Measurements from ENCODE around the gene VDR. TPM values are rescaled to one million over a fixed set of nuclear protein-coding genes. Genes with fewer than 3 reads are reported as not detected.

Gene VDR
- total RNA-seq, 4 donors from 2014 or later: 0.26 to 2.0 (median 0.49) TPM

GRCh38 chr12:47794679-47795078, 110.1 kb downstream of the VDR start:
- Histone ChIP-seq H3K36me3 (no peaks in the 10 kb centered on the region), H3K4me3 (no peak overlapping the region), H3K9me3 (no peaks in the 10 kb centered on the region), H3K27me3 (no peaks in the 10 kb centered on the region), H3K27ac (no peak overlapping the region), H3K4me1 (peaks cover 0 to 16% of the 10 kb centered on the region in 2 donors)
- TF ChIP-seq, protein P1, sequence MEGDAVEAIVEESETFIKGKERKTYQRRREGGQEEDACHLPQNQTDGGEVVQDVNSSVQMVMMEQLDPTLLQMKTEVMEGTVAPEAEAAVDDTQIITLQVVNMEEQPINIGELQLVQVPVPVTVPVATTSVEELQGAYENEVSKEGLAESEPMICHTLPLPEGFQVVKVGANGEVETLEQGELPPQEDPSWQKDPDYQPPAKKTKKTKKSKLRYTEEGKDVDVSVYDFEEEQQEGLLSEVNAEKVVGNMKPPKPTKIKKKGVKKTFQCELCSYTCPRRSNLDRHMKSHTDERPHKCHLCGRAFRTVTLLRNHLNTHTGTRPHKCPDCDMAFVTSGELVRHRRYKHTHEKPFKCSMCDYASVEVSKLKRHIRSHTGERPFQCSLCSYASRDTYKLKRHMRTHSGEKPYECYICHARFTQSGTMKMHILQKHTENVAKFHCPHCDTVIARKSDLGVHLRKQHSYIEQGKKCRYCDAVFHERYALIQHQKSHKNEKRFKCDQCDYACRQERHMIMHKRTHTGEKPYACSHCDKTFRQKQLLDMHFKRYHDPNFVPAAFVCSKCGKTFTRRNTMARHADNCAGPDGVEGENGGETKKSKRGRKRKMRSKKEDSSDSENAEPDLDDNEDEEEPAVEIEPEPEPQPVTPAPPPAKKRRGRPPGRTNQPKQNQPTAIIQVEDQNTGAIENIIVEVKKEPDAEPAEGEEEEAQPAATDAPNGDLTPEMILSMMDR (IDR thresholded peaks at IDR 0.05): no peak
- no peak for TF ChIP-seq POLR2A (IDR thresholded peaks at IDR 0.05)
- no peak for DNase-seq
- intact Hi-C loops (cut with DNase I; ENCODE audit: low total_unique reads): no loop called here

GRCh38 chr12:47793015-47793681, 111.6 kb downstream of the VDR start:
- TF ChIP-seq, protein P1 (IDR thresholded peaks at IDR 0.05): no peak
- TF ChIP-seq POLR2A (IDR thresholded peaks at IDR 0.05): no peak
- Histone ChIP-seq H3K9me3 (no peaks in the 10 kb centered on the region), H3K4me3 (no peak overlapping the region), H3K27me3 (no peaks in the 10 kb centered on the region), H3K36me3 (no peaks in the 10 kb centered on the region), H3K27ac (no peak overlapping the region), H3K4me1 (peaks cover 0 to under 1% of the 10 kb centered on the region in 2 donors)
- no peak for DNase-seq
- intact Hi-C loops (cut with DNase I; ENCODE audit: low total_unique reads): no loop called here

- TF ChIP-seq, protein P1 (IDR thresholded peaks at IDR 0.05): no peak
- TF ChIP-seq POLR2A (IDR thresholded peaks at IDR 0.05): no peak
- DNase-seq: no peak
- intact Hi-C loops (cut with DNase I; ENCODE audit: low total_unique reads): no loop called here
- no peaks in the 10 kb centered on the region for H3K9me3 ChIP-seq
- H3K27ac ChIP-seq: peak overlapping the region in 1 of 2 donors; percentile 17
- no peak overlapping the region for H3K4me3 ChIP-seq
- H3K36me3 ChIP-seq: no peaks in the 10 kb centered on the region
- no peaks in the 10 kb centered on the region for H3K4me1 ChIP-seq
- H3K27me3 ChIP-seq: no peaks in the 10 kb centered on the region
Measured at GRCh38 chr12:47791874-47792273, 112.9 kb downstream of the VDR start.

Other genes with a start within 250 kb of the VDR start
- 10 to 100 TPM; 16.8 to 33.6 (median 22.2) TPM for gene RPAP3, start 199.0 kb downstream of the VDR start, total RNA-seq
- gene ENDOU, start 179.5 kb downstream of the VDR start, total RNA-seq: under 1 TPM in 2 of 4 donors, not detected in 2; 0.28 to 0.64 TPM
- gene RAPGEF3, start 146.1 kb downstream of the VDR start, total RNA-seq: 100 to 1,000 TPM in 1 of 4 donors, 10 to 100 TPM in 3; 13.5 to 105 (median 48.7) TPM
- 10 to 100 TPM in 3 of 4 donors, 1 to 10 TPM in 1; 1.3 to 50.5 (median 15.4) TPM for gene SLC48A1, start 131.8 kb downstream of the VDR start, total RNA-seq
- 100 to 1,000 TPM in 1 of 4 donors, 10 to 100 TPM in 3; 33.0 to 191 (median 42.5) TPM for gene HDAC7, start 85.1 kb downstream of the VDR start, total RNA-seq
- gene TMEM106C, start 58.6 kb upstream of the VDR start, total RNA-seq: 100 to 1,000 TPM in 1 of 4 donors, 10 to 100 TPM in 3; 54.9 to 157 (median 77.6) TPM
- 1 to 10 TPM in 1 of 4 donors, under 1 TPM in 1, not detected in 2; 0.15 to 1.9 TPM for gene COL2A1, start 99.5 kb upstream of the VDR start, total RNA-seq
- 10 to 100 TPM; 24.1 to 43.9 (median 32.4) TPM for gene SENP1, start 201.1 kb upstream of the VDR start, total RNA-seq
- gene PFKM, start 214.4 kb upstream of the VDR start, total RNA-seq: 100 to 1,000 TPM in 1 of 4 donors, 10 to 100 TPM in 3; 30.9 to 150 (median 70.8) TPM

Data from uterus (tissue), 4 donors.